Progenitor cell of endocrine pancreas (in vitro differentiated cells): ENCODE results near the gene CCDC158. TPM values are rescaled to one million over a fixed set of nuclear protein-coding genes. Genes with fewer than 3 reads are reported as not detected.

ENCODE experiments used
- DNase-seq: peaks from one replicate; pipeline ENCODE4 v3.0.0; 2021; ENCODE audit warnings: low spot score; ENCODE audit not compliant: unreplicated experiment
- H3K27ac Mint-ChIP-seq: 2 replicates; pipeline ENCODE4 v1.8.0; 2021; ENCODE audit warnings: mild to moderate bottlenecking, moderate library complexity, mixed read lengths
- H3K27me3 Mint-ChIP-seq: 2 replicates; pipeline ENCODE4 v1.8.0; 2021; ENCODE audit warnings: mixed read lengths
- H3K36me3 Mint-ChIP-seq: 2 replicates; pipeline ENCODE4 v1.8.0; 2022; ENCODE audit warnings: mixed read lengths; ENCODE audit not compliant: insufficient read depth
- H3K4me1 Mint-ChIP-seq: 2 replicates; pipeline ENCODE4 v1.8.0; 2021; ENCODE audit warnings: low read depth, mixed read lengths
- H3K4me3 Mint-ChIP-seq: 2 replicates; pipeline ENCODE4 v1.8.0; 2021; ENCODE audit warnings: low read depth, mild to moderate bottlenecking, moderate library complexity, mixed read lengths
- H3K9me3 Mint-ChIP-seq: 2 replicates; pipeline ENCODE4 v1.8.0; 2021; ENCODE audit warnings: low read depth, mixed read lengths
- CTCF ChIP-seq: fragments of 200-600 bp; sonication (generic); IDR thresholded peaks from one replicate; pipeline ENCODE4 v1.5.0; 2021; ENCODE audit warnings: antibody characterized with exemption, mild to moderate bottlenecking; ENCODE audit not compliant: unreplicated experiment
- total RNA-seq: library from RNA; stranded (reverse); gene quantifications from 2 replicates; pipeline ENCODE4 v1.2.1, GENCODE V29; 2021

Gene CCDC158
- total RNA-seq, 1 donor from 2014 or later = not detected

DNA sequence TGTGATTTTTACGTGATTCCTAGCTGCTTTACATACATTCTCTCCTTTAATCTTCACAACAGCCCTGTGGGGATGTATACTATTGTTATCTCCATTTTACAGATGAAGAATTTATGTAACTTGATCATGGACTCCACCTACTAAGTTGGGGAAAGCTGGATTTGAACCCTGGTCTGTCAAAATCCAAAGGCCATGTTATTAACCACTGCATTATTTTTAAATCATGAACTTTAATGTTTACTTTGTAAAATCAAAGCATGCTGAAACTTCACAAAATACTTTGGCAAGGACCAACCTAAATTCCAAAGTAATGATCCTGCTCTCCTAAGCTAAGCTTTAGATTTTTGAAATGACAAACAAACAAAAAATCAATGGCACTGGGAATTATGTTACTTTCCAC, 143.3 kb downstream of the CCDC158 start:
- no peak overlapping the region for H3K4me3 Mint-ChIP-seq
- H3K27ac Mint-ChIP-seq = no peak overlapping the region
- no peaks in the 10 kb centered on the region for H3K36me3 Mint-ChIP-seq
- no peak for TF ChIP-seq CTCF
- no peak for DNase-seq
- no peaks in the 10 kb centered on the region for H3K27me3 Mint-ChIP-seq
- peaks cover 23% of the 10 kb centered on the region for H3K4me1 Mint-ChIP-seq
- H3K9me3 Mint-ChIP-seq = no peaks in the 10 kb centered on the region

GRCh38 chr4:76276813-76277212, 144.1 kb downstream of the CCDC158 start:
- H3K4me1 Mint-ChIP-seq = peaks cover 23% of the 10 kb centered on the region
- DNase-seq = no peak
- H3K9me3 Mint-ChIP-seq = no peaks in the 10 kb centered on the region
- TF ChIP-seq CTCF = no peak
- H3K27ac Mint-ChIP-seq = no peak overlapping the region
- H3K4me3 Mint-ChIP-seq = no peak overlapping the region
- H3K36me3 Mint-ChIP-seq = no peaks in the 10 kb centered on the region
- H3K27me3 Mint-ChIP-seq = no peaks in the 10 kb centered on the region

DNA sequence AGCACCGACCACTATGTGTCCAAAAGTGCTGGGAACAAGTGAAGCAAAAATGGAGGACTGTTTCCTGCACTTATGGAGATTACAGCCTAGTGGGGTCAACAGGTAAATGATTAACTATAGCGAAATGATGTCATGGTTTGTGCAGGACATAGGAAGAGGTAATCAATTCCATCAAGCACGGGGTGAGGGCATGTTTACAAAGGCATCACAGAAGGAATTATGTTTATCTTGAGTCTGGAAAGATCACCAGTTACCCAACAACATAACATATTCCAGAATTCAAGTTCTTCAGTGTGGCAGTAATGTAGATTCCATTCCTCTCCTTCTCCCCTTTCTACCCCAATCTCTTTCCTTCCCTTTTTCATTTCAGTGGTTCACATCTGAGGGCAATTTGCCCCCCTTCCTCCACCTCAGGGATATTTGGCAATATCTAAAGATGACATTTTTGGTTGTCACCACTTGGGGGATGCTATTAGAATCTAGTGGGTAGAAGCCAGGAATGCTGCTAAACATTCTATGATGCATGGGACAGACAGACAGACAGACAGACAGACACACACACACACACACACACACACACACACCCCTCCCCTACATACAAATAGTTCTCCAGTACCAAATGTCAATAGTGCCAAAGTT, 145.3 kb downstream of the CCDC158 start:
- H3K4me3 Mint-ChIP-seq = no peak overlapping the region
- no peaks in the 10 kb centered on the region for H3K9me3 Mint-ChIP-seq

DNA sequence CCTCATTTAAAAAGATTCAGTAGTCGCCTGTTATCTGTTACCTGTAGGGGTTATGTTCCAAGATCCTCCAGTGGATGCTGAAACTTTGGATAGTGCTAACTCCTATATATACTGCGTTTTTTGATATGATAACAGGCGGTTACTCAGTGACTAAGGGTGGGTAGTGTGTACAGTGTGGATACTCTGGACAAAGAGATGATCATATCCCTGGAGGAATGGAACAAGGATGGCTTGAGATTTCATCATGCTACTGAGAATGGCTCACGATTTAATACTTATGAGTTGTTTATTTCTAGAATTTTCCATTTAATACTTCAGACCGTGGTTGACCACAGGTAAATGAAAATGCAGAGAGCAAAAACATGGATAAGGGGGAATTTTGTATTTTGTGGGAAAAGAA, 147.9 kb downstream of the CCDC158 start:
- H3K4me1 Mint-ChIP-seq = peaks cover 11% of the 10 kb centered on the region
- TF ChIP-seq CTCF = no peak
- DNase-seq = no peak
- no peaks in the 10 kb centered on the region for H3K9me3 Mint-ChIP-seq
- peak overlapping the region; percentile 17 for H3K27ac Mint-ChIP-seq
- H3K4me3 Mint-ChIP-seq = no peak overlapping the region
- no peaks in the 10 kb centered on the region for H3K27me3 Mint-ChIP-seq
- H3K36me3 Mint-ChIP-seq = no peaks in the 10 kb centered on the region

More for the DNA sequence above, 145.3 kb downstream of the CCDC158 start:
- Mint-ChIP-seq H3K4me1 (peaks cover 15% of the 10 kb centered on the region), H3K27ac (peak overlapping the region; percentile 65), H3K27me3 (no peaks in the 10 kb centered on the region), H3K36me3 (no peaks in the 10 kb centered on the region)
- no peak for TF ChIP-seq CTCF
- DNase-seq = no peak

DNA sequence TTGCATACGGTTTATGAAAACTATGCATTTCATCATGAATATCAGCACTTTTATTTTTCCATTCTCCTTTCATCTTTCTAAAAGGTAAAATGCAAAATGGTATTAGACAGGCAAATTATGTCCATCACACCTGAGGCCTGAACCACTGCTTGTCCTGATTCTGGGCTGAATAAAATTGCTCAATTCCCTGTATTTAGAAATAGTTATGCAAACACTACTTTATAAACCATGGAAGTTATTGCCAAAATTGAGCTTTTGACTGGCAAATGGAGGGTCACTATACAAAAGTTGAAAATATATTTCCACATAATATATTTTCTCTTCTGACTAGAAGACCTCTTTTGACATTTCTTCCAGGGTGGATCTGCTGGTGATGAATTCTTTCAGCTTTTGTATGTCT, 148.4 kb downstream of the CCDC158 start:
- H3K36me3 Mint-ChIP-seq = no peaks in the 10 kb centered on the region
- no peaks in the 10 kb centered on the region for H3K9me3 Mint-ChIP-seq
- H3K27me3 Mint-ChIP-seq = no peaks in the 10 kb centered on the region
- peaks cover 11% of the 10 kb centered on the region for H3K4me1 Mint-ChIP-seq
- no peak for TF ChIP-seq CTCF
- H3K4me3 Mint-ChIP-seq = no peak overlapping the region
- no peak overlapping the region for H3K27ac Mint-ChIP-seq
- DNase-seq = no peak
